Endothelial cell of umbilical vein (primary cell): ENCODE results near the gene CCNK. TPM values are rescaled to one million over a fixed set of nuclear protein-coding genes. Genes with fewer than 3 reads are reported as not detected.

Experiments used
- BruUV-seq: library from RNA; stranded (reverse); fragments of 400-500 nt; replicated peaks from 2 replicates; lab custom pipeline; 2021; lab: Mats Ljungman, UMichigan
- CTCF ChIA-PET: fragments of 300-600, 350-600 bp; sonication (Branson Sonifier 250); formaldehyde crosslinking; loops from one replicate; lab custom pipeline; 2021; ENCODE audit warnings: antibody characterized with exemption, inconsistent platforms; lab: Charles Lee
- POLR2A ChIA-PET: fragments of 300-600, 350-600 bp; sonication (Branson Sonifier 250); formaldehyde crosslinking; loops from one replicate; lab custom pipeline; 2021; ENCODE audit warnings: antibody characterized with exemption, inconsistent platforms; lab: Charles Lee
- DNase-seq: peaks from one replicate; pipeline ENCODE4 v3.0.0-alpha.2; 2011; ENCODE audit warnings: low read depth, low spot score
- FAIRE-seq: peaks from 2 replicates; lab custom pipeline; 2011; peaks lifted over from hg19 to GRCh38; lab: Jason Lieb, UNC
- H2AFZ ChIP-seq: 2 replicates; pipeline ENCODE4 v1.6.0; 2012; ENCODE audit warnings: low read depth, low read length, control low read depth, inconsistent platforms
- H3K27ac ChIP-seq: 2 replicates; pipeline ENCODE4 v1.5.1; 2011; ENCODE audit warnings: low read depth, mild to moderate bottlenecking, control low read depth, low read length, moderate library complexity; ENCODE audit not compliant: insufficient read depth
- H3K27me3 ChIP-seq, 2 experiments: 2 replicates each; pipeline versions ENCODE4 v1.6.0 to v1.6.1; 2011; ENCODE audit warnings: low read length in 2 of 2, mixed read lengths in 1 of 2; ENCODE audit not compliant: control insufficient read depth in 2 of 2, insufficient read depth in 2 of 2
- H3K36me3 ChIP-seq, 2 experiments: 2 replicates in 1 of 2; 3 replicates in 1 of 2; pipeline ENCODE4 v1.5.1; 2011; ENCODE audit warnings: low read length in 2 of 2, mild to moderate bottlenecking in 1 of 2, moderate library complexity in 1 of 2; ENCODE audit not compliant: control insufficient read depth in 2 of 2, insufficient read depth in 2 of 2; ENCODE audit errors: extremely low read depth in 1 of 2
- H3K4me1 ChIP-seq: 3 replicates; pipeline ENCODE4 v1.5.1; 2011; ENCODE audit warnings: mild to moderate bottlenecking, low read length; ENCODE audit not compliant: control insufficient read depth, insufficient read depth; ENCODE audit errors: extremely low read depth
- H3K4me2 ChIP-seq: 2 replicates; pipeline ENCODE4 v1.6.1; 2011; ENCODE audit warnings: low read length, control low read depth, mixed read lengths; ENCODE audit not compliant: insufficient read depth
- H3K4me3 ChIP-seq, 3 experiments: fragments of 200-600 bp in 1 of 3; sonication (generic), shearing (Covaris generic) in 1 of 3; replicated peaks in 1 of 3; 2 replicates each; pipeline ENCODE4 v1.5.1; 2011 to 2016; ENCODE audit warnings: control low read depth in 3 of 3, low read length in 3 of 3, mild to moderate bottlenecking in 2 of 3, inconsistent platforms in 1 of 3, low read depth in 1 of 3, moderate library complexity in 1 of 3; ENCODE audit not compliant: insufficient read depth in 1 of 3
- H3K79me2 ChIP-seq: 2 replicates; pipeline ENCODE4 v1.6.0; 2012; ENCODE audit warnings: low read length, inconsistent platforms; ENCODE audit not compliant: control insufficient read depth, insufficient read depth
- H3K9ac ChIP-seq: replicated peaks from 2 replicates; pipeline ENCODE3; 2011; ENCODE audit warnings: low read length, control low read depth; ENCODE audit not compliant: insufficient read depth; ENCODE audit errors: extremely low read depth
- H3K9me1 ChIP-seq: replicated peaks from 3 replicates; pipeline ENCODE4 v1.6.0; 2011; ENCODE audit warnings: mild to moderate bottlenecking, low read length; ENCODE audit not compliant: control insufficient read depth, insufficient read depth; ENCODE audit errors: extremely low read depth
- H3K9me3 ChIP-seq: replicated peaks from 2 replicates; pipeline ENCODE4 v1.5.1; 2012; ENCODE audit warnings: low read length, inconsistent platforms; ENCODE audit not compliant: control insufficient read depth, insufficient read depth
- H4K20me1 ChIP-seq: replicated peaks from 2 replicates; pipeline ENCODE3; 2011; ENCODE audit warnings: mild to moderate bottlenecking, low read length; ENCODE audit not compliant: control insufficient read depth, insufficient read depth; ENCODE audit errors: extremely low read depth
- EZH2 ChIP-seq: IDR thresholded peaks from 2 replicates; pipeline ENCODE4 v1.6.1; 2012; ENCODE audit warnings: borderline replicate concordance, low read depth, mild to moderate bottlenecking, moderate library complexity, low read length, inconsistent platforms; ENCODE audit not compliant: severe bottlenecking
- FOS ChIP-seq: IDR thresholded peaks from 2 replicates; pipeline ENCODE4 v1.6.1; 2011; ENCODE audit warnings: mild to moderate bottlenecking, low read length, moderate library complexity, borderline replicate concordance; ENCODE audit not compliant: insufficient read depth
- GATA2 ChIP-seq: IDR thresholded peaks from 2 replicates; pipeline ENCODE4 v1.7.0; 2011; ENCODE audit warnings: low read depth, mild to moderate bottlenecking, moderate library complexity, mixed read lengths, low read length; ENCODE audit not compliant: insufficient read length, insufficient read depth
- JUN ChIP-seq: IDR thresholded peaks from 2 replicates; pipeline ENCODE4 v1.6.1; 2011; ENCODE audit warnings: borderline replicate concordance, low read depth; ENCODE audit not compliant: insufficient read length, insufficient read depth
- dilution Hi-C: fragments of 300-500 bp; cut with MboI; formaldehyde crosslinking; loops from one replicate; pipeline ENCODE4 v1.15.0; 2019; ENCODE audit warnings: low sequenced_read_pairs; ENCODE audit not compliant: extremely low pct_ligation_motif_present
- intact Hi-C: fragments of 100-400 bp; cut with micrococcal nuclease; formaldehyde crosslinking; loops from one replicate; pipeline ENCODE4 v1.10.0; 2022
- polyA plus RNA-seq, 4 experiments: library from polyadenylated mRNA; depleted of rRNA in 3 of 4; stranded (reverse) in 3 of 4; unstranded in 1 of 4; fragments of >200 nt; gene quantifications; 2 replicates each; pipeline versions ENCODE4 v1.2.1 to v1.2.3, GENCODE V29; 2011 to 2012; ENCODE audit warnings: missing spikeins in 1 of 4
- total RNA-seq: library from RNA; stranded (reverse); gene quantifications from 2 replicates; pipeline ENCODE4 v1.2.3, GENCODE V29; 2021
- TF ChIP-seq, protein P1 (sequence below): IDR thresholded peaks from 2 replicates; pipeline ENCODE4 v1.6.1; 2011; ENCODE audit not compliant: insufficient read depth, insufficient read length
- TF ChIP-seq, protein P2 (sequence below), 2 donors: IDR thresholded peaks; 1 replicate in 1 of 2; 2 replicates in 1 of 2; pipeline ENCODE4 v1.5.1; 2011; ENCODE audit warnings: low read length in 2 of 2, mild to moderate bottlenecking in 2 of 2, moderate library complexity in 2 of 2, control low read depth in 1 of 2, inconsistent platforms in 1 of 2, low read depth in 1 of 2; ENCODE audit not compliant: insufficient read depth in 1 of 2; ENCODE audit errors: extremely low read depth in 1 of 2

CCNK gene
- total and polyA plus RNA-seq, 2 donors (not counting 3 experiments of a cell fraction or from before 2014, with no cell fraction given): 11.9 to 59.3 TPM

DNA sequence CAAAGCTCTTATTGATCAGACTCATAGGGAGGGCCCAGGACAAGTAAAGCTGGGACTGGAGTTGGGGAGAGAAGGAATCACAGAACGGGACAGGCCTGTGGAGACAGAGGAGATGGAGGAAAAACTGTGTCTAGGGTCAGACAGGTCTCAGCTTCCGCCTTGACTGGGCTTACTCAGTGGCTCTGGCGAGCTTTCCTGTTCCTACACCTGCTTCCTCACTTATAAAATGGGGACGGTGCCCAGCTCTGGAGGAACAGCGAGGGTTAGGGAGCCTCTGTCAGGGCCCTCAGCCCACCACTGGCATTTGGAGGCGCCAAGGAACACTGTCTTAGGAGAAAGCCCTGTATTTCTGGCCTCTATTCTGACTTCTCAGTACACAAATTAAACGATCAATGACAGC, 35.3 kb upstream of the CCNK start:
- Histone ChIP-seq H3K4me3 (no peak overlapping the region), H3K36me3 (peaks cover 0 to 22% of the 10 kb centered on the region in 2 experiments), H3K9me1 (no peaks in the 10 kb centered on the region), H3K27ac (no peak overlapping the region), H4K20me1 (no peaks in the 10 kb centered on the region), H3K4me1 (no peaks in the 10 kb centered on the region), H3K27me3 (no peaks in the 10 kb centered on the region), H3K9ac (no peak overlapping the region), H3K4me2 (no peak overlapping the region), H2AFZ (no peak overlapping the region), H3K9me3 (no peaks in the 10 kb centered on the region), H3K79me2 (peaks cover 2% of the 10 kb centered on the region)
- CTCF ChIA-PET: interaction anchor here (1.3 kb wide), 1 partner anchor 8 kb away, joined by 3 read pairs; no protein-coding TSS in a partner anchor
- dilution Hi-C loops (no loop called here), intact Hi-C loops (no loop called here)
- DNase-seq: no peak
- POLR2A ChIA-PET: no interaction called here
- no peak for FAIRE-seq
- TF ChIP-seq, protein P1, sequence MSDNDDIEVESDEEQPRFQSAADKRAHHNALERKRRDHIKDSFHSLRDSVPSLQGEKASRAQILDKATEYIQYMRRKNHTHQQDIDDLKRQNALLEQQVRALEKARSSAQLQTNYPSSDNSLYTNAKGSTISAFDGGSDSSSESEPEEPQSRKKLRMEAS: no peak
- TF ChIP-seq FOS (no peak), JUN (no peak), EZH2 (no peak), GATA2 (no peak)
- TF ChIP-seq, protein P2, sequence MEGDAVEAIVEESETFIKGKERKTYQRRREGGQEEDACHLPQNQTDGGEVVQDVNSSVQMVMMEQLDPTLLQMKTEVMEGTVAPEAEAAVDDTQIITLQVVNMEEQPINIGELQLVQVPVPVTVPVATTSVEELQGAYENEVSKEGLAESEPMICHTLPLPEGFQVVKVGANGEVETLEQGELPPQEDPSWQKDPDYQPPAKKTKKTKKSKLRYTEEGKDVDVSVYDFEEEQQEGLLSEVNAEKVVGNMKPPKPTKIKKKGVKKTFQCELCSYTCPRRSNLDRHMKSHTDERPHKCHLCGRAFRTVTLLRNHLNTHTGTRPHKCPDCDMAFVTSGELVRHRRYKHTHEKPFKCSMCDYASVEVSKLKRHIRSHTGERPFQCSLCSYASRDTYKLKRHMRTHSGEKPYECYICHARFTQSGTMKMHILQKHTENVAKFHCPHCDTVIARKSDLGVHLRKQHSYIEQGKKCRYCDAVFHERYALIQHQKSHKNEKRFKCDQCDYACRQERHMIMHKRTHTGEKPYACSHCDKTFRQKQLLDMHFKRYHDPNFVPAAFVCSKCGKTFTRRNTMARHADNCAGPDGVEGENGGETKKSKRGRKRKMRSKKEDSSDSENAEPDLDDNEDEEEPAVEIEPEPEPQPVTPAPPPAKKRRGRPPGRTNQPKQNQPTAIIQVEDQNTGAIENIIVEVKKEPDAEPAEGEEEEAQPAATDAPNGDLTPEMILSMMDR (IDR thresholded peaks at IDR 0.05; ENCODE audit: extremely low read depth in 1 of 2, insufficient read depth in 1 of 2, low read depth in 1 of 2, low read length in 2 of 2): no peak
- BruUV-seq: no TSS peak
